D721Med (cell line): ENCODE measurements around the gene SCAPER.
"Not testable (repeated sequence)": the region's sequence is repeated elsewhere in the genome, so short reads cannot be mapped to it uniquely, and the experiment has no call there.

Experiments used
- DNase-seq: peaks from one replicate; pipeline ENCODE4 v3.0.0; 2011; ENCODE audit warnings: low spot score; ENCODE audit not compliant: insufficient read length
- FAIRE-seq: peaks from 2 replicates; lab custom pipeline; 2011; peaks lifted over from hg19 to GRCh38; lab: Jason Lieb, UNC
- CTCF ChIP-seq: IDR thresholded peaks from 2 replicates; pipeline ENCODE4 v1.5.1; 2012; ENCODE audit warnings: mild to moderate bottlenecking, control low read depth; ENCODE audit not compliant: insufficient read depth; ENCODE audit errors: missing control alignments

The SCAPER gene

GRCh38 chr15:76843269-76843668 is 61.9 kb downstream of the SCAPER start:
- no peak for FAIRE-seq
- no peak for DNase-seq

GRCh38 chr15:76840830-76841460 is 64.2 kb downstream of the SCAPER start:
- peak; percentile 55 for FAIRE-seq
- DNase-seq: no peak
- TF ChIP-seq CTCF: peak; percentile 63

More at GRCh38 chr15:76843269-76843668, 61.9 kb downstream of the SCAPER start:
- no peak for TF ChIP-seq CTCF

GRCh38 chr15:76839173-76839572 is 66.0 kb downstream of the SCAPER start:
- FAIRE-seq (no peak), DNase-seq (no peak)
- TF ChIP-seq CTCF: no peak

GRCh38 chr15:76837474-76837873 is 67.7 kb downstream of the SCAPER start:
- FAIRE-seq: no peak
- DNase-seq: no peak
- TF ChIP-seq CTCF: no peak

- no peak for FAIRE-seq
- TF ChIP-seq CTCF: no peak
- no peak for DNase-seq
These were observed 75.2 kb downstream of the SCAPER start for GRCh38 chr15:76829939-76830338.

- DNase-seq (no peak), FAIRE-seq (no peak)
- TF ChIP-seq CTCF: no peak
These were observed 81.2 kb downstream of the SCAPER start for GRCh38 chr15:76823890-76824289.

- FAIRE-seq: no peak
- TF ChIP-seq CTCF: no peak
These were observed 81.8 kb downstream of the SCAPER start for GRCh38 chr15:76823303-76823702.

GRCh38 chr15:76818926-76819325 is 86.2 kb downstream of the SCAPER start:
- FAIRE-seq, DNase-seq: not testable (repeated sequence)

More at GRCh38 chr15:76823303-76823702, 81.8 kb downstream of the SCAPER start:
- DNase-seq: no peak
